Measurements from ENCODE around the gene VGF. TPM values are rescaled to one million over a fixed set of nuclear protein-coding genes. Genes with fewer than 3 reads are reported as not detected.

Gene VGF
- total and polyA plus RNA-seq, 2 experiments from 2014 or later = 3.0 to 4.4 TPM

DNA sequence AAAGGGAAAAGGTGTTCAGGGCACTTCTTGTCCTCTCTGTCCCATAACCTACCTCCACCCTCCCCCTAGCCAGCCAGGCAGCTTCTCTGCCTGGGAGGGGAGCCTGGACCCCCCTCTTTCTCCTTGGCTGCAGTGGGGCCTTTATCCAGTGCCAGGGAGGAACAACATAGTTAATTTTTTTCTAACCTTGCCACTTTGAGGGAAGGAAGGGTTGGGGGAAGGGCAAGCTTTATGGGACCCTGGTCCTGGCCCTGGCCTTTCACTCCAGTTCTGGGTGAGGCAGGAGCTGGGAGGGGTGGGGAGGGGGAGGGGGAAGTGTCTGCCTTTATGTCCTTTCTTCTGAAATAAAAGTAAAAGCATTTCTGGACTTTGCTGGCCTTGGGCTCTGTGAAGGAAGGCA, 4.5 kb downstream of the VGF start:
- Mint-ChIP-seq H3K4me1 (peaks cover 58% of the 10 kb centered on the region), H3K36me3 (ENCODE audit: low read depth) (peaks cover 19% of the 10 kb centered on the region), H3K27ac (no peak overlapping the region), H3K9me3 (no peaks in the 10 kb centered on the region; the same call in 1 of the 3 replicates), H3K27me3 (ENCODE audit: insufficient read depth, low read depth, poor library complexity) (peaks cover 42% of the 10 kb centered on the region), H3K4me3 (no peak overlapping the region)
- no peak for DNase-seq (ENCODE audit: low spot score)
- Histone ChIP-seq H3K9me2 (ENCODE audit: insufficient read depth) (no peaks in the 10 kb centered on the region), H3K36me3 (ENCODE audit: insufficient read depth) (no peaks in the 10 kb centered on the region), H3K27ac (ENCODE audit: low read depth) (no peak overlapping the region), H3F3A (replicated peaks; ENCODE audit: low read depth) (peaks cover 32% of the 10 kb centered on the region), H4K20me1 (replicated peaks; ENCODE audit: insufficient read depth) (peaks cover 6% of the 10 kb centered on the region; the same call in 1 of the 2 replicates), H3K4me1 (ENCODE audit: insufficient read depth) (peaks cover 55% of the 10 kb centered on the region), H3K27me3 (ENCODE audit: insufficient read depth) (peaks cover 45% of the 10 kb centered on the region), H3K4me3 (0 out of 2 replicates have a peak overlapping the region, but pooled peaks have one; percentile 28), H3K4me2 (peak overlapping the region; percentile 72), H3K79me2 (replicated peaks; ENCODE audit: insufficient read depth) (peaks cover 4% of the 10 kb centered on the region), H2AFZ (no peak overlapping the region)
- ATAC-seq = no peak
- TF ChIP-seq, protein P1, sequence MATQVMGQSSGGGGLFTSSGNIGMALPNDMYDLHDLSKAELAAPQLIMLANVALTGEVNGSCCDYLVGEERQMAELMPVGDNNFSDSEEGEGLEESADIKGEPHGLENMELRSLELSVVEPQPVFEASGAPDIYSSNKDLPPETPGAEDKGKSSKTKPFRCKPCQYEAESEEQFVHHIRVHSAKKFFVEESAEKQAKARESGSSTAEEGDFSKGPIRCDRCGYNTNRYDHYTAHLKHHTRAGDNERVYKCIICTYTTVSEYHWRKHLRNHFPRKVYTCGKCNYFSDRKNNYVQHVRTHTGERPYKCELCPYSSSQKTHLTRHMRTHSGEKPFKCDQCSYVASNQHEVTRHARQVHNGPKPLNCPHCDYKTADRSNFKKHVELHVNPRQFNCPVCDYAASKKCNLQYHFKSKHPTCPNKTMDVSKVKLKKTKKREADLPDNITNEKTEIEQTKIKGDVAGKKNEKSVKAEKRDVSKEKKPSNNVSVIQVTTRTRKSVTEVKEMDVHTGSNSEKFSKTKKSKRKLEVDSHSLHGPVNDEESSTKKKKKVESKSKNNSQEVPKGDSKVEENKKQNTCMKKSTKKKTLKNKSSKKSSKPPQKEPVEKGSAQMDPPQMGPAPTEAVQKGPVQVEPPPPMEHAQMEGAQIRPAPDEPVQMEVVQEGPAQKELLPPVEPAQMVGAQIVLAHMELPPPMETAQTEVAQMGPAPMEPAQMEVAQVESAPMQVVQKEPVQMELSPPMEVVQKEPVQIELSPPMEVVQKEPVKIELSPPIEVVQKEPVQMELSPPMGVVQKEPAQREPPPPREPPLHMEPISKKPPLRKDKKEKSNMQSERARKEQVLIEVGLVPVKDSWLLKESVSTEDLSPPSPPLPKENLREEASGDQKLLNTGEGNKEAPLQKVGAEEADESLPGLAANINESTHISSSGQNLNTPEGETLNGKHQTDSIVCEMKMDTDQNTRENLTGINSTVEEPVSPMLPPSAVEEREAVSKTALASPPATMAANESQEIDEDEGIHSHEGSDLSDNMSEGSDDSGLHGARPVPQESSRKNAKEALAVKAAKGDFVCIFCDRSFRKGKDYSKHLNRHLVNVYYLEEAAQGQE (IDR thresholded peaks at IDR 0.05; ENCODE audit: unreplicated experiment) = no peak
- TF ChIP-seq ZNF114 (CRISPR knock-in tag; IDR thresholded peaks at IDR 0.05) = no peak
- no peak for TF ChIP-seq EZH2phosphoT487 (IDR thresholded peaks at IDR 0.05; ENCODE audit: unreplicated experiment)
- no peak for TF ChIP-seq CREB1 (CRISPR knock-in tag; IDR thresholded peaks at IDR 0.05; ENCODE audit: low read depth)
- no peak for TF ChIP-seq NANOG (IDR thresholded peaks at IDR 0.05; ENCODE audit: borderline replicate concordance)
- TF ChIP-seq, protein P2, sequence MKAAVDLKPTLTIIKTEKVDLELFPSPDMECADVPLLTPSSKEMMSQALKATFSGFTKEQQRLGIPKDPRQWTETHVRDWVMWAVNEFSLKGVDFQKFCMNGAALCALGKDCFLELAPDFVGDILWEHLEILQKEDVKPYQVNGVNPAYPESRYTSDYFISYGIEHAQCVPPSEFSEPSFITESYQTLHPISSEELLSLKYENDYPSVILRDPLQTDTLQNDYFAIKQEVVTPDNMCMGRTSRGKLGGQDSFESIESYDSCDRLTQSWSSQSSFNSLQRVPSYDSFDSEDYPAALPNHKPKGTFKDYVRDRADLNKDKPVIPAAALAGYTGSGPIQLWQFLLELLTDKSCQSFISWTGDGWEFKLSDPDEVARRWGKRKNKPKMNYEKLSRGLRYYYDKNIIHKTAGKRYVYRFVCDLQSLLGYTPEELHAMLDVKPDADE (IDR thresholded peaks at IDR 0.05) = no peak
- TF ChIP-seq, protein P3, sequence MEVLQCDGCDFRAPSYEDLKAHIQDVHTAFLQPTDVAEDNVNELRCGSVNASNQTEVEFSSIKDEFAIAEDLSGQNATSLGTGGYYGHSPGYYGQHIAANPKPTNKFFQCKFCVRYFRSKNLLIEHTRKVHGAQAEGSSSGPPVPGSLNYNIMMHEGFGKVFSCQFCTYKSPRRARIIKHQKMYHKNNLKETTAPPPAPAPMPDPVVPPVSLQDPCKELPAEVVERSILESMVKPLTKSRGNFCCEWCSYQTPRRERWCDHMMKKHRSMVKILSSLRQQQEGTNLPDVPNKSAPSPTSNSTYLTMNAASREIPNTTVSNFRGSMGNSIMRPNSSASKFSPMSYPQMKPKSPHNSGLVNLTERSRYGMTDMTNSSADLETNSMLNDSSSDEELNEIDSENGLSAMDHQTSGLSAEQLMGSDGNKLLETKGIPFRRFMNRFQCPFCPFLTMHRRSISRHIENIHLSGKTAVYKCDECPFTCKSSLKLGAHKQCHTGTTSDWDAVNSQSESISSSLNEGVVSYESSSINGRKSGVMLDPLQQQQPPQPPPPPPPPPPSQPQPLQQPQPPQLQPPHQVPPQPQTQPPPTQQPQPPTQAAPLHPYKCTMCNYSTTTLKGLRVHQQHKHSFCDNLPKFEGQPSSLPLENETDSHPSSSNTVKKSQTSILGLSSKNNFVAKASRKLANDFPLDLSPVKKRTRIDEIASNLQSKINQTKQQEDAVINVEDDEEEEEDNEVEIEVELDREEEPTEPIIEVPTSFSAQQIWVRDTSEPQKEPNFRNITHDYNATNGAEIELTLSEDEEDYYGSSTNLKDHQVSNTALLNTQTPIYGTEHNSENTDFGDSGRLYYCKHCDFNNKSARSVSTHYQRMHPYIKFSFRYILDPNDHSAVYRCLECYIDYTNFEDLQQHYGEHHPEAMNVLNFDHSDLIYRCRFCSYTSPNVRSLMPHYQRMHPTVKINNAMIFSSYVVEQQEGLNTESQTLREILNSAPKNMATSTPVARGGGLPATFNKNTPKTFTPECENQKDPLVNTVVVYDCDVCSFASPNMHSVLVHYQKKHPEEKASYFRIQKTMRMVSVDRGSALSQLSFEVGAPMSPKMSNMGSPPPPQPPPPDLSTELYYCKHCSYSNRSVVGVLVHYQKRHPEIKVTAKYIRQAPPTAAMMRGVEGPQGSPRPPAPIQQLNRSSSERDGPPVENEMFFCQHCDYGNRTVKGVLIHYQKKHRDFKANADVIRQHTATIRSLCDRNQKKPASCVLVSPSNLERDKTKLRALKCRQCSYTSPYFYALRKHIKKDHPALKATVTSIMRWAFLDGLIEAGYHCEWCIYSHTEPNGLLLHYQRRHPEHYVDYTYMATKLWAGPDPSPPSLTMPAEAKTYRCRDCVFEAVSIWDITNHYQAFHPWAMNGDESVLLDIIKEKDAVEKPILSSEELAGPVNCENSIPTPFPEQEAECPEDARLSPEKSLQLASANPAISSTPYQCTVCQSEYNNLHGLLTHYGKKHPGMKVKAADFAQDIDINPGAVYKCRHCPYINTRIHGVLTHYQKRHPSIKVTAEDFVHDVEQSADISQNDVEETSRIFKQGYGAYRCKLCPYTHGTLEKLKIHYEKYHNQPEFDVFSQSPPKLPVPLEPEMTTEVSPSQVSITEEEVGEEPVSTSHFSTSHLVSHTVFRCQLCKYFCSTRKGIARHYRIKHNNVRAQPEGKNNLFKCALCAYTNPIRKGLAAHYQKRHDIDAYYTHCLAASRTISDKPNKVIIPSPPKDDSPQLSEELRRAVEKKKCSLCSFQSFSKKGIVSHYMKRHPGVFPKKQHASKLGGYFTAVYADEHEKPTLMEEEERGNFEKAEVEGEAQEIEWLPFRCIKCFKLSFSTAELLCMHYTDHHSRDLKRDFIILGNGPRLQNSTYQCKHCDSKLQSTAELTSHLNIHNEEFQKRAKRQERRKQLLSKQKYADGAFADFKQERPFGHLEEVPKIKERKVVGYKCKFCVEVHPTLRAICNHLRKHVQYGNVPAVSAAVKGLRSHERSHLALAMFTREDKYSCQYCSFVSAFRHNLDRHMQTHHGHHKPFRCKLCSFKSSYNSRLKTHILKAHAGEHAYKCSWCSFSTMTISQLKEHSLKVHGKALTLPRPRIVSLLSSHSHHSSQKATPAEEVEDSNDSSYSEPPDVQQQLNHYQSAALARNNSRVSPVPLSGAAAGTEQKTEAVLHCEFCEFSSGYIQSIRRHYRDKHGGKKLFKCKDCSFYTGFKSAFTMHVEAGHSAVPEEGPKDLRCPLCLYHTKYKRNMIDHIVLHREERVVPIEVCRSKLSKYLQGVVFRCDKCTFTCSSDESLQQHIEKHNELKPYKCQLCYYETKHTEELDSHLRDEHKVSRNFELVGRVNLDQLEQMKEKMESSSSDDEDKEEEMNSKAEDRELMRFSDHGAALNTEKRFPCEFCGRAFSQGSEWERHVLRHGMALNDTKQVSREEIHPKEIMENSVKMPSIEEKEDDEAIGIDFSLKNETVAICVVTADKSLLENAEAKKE (CRISPR knock-in tag; IDR thresholded peaks at IDR 0.05) = no peak
- TF ChIP-seq JUNB (IDR thresholded peaks at IDR 0.05; ENCODE audit: unreplicated experiment) = no peak
- no peak for TF ChIP-seq STAT1 (IDR thresholded peaks at IDR 0.05; ENCODE audit: unreplicated experiment)
- TF ChIP-seq POLR2AphosphoS5 (IDR thresholded peaks at IDR 0.05; ENCODE audit: low read depth) = no peak
- no peak for TF ChIP-seq ZNF331 (CRISPR knock-in tag; IDR thresholded peaks at IDR 0.05; ENCODE audit: low read depth)
- TF ChIP-seq, protein P4, sequence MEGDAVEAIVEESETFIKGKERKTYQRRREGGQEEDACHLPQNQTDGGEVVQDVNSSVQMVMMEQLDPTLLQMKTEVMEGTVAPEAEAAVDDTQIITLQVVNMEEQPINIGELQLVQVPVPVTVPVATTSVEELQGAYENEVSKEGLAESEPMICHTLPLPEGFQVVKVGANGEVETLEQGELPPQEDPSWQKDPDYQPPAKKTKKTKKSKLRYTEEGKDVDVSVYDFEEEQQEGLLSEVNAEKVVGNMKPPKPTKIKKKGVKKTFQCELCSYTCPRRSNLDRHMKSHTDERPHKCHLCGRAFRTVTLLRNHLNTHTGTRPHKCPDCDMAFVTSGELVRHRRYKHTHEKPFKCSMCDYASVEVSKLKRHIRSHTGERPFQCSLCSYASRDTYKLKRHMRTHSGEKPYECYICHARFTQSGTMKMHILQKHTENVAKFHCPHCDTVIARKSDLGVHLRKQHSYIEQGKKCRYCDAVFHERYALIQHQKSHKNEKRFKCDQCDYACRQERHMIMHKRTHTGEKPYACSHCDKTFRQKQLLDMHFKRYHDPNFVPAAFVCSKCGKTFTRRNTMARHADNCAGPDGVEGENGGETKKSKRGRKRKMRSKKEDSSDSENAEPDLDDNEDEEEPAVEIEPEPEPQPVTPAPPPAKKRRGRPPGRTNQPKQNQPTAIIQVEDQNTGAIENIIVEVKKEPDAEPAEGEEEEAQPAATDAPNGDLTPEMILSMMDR (conservative IDR thresholded peaks at IDR 0.05; ENCODE audit: low read depth in 2 of 2) = no peak
- no peak for TF ChIP-seq EZH2 (IDR thresholded peaks at IDR 0.05; ENCODE audit: low read depth, unreplicated experiment)
